Spleen (tissue), 11 donors: ENCODE measurements around the gene FAM50A. TPM values are rescaled to one million over a fixed set of nuclear protein-coding genes. Genes with fewer than 3 reads are reported as not detected.

Source experiments
- DNase-seq: peaks from one replicate; pipeline ENCODE4 v3.0.0-alpha.2; 2020
- H3K27ac ChIP-seq, 8 donors: fragments of 200-600 bp; sonication (generic) in 7 of 8; 1 replicate in 4 of 8; 2 replicates in 4 of 8; pipeline versions ENCODE4 v1.5.0 to v1.8.0; 2016 to 2021; ENCODE audit warnings: inconsistent platforms in 4 of 8, mild to moderate bottlenecking in 4 of 8, moderate library complexity in 1 of 8
- H3K27me3 ChIP-seq, 7 donors: fragments of 200-600 bp; sonication (generic) in 6 of 7; replicated peaks in 1 of 7; 1 replicate in 4 of 7; 2 replicates in 3 of 7; pipeline versions ENCODE4 v1.5.0 to v1.8.0; 2016 to 2021; ENCODE audit warnings: inconsistent platforms in 3 of 7, mild to moderate bottlenecking in 1 of 7
- H3K36me3 ChIP-seq, 6 donors: fragments of 200-600 bp; sonication (generic) in 5 of 6; 1 replicate in 4 of 6; 2 replicates in 2 of 6; pipeline versions ENCODE4 v1.5.0 to v1.8.0; 2016 to 2021; ENCODE audit warnings: inconsistent platforms in 2 of 6
- H3K4me1 ChIP-seq, 6 donors: fragments of 200-600 bp; sonication (generic) in 5 of 6; 1 replicate in 3 of 6; 2 replicates in 3 of 6; pipeline versions ENCODE4 v1.5.0 to v1.8.0; 2016 to 2021; ENCODE audit warnings: inconsistent platforms in 3 of 6
- H3K4me3 ChIP-seq, 8 donors: fragments of 200-600 bp; sonication (generic) in 7 of 8; 1 replicate in 4 of 8; 2 replicates in 4 of 8; pipeline versions ENCODE4 v1.5.0 to v1.8.0; 2016 to 2021; ENCODE audit warnings: inconsistent platforms in 4 of 8, mild to moderate bottlenecking in 4 of 8, moderate library complexity in 2 of 8
- H3K9me3 ChIP-seq, 8 donors: fragments of 200-600 bp; sonication (generic) in 7 of 8; 1 replicate in 4 of 8; 2 replicates in 4 of 8; pipeline versions ENCODE4 v1.5.0 to v1.8.0; 2016 to 2021; ENCODE audit warnings: inconsistent platforms in 4 of 8
- CTCF ChIP-seq, 11 experiments: fragments of 200-600 bp in 7 of 11; fragments of 450-650 bp in 4 of 11; sonication (generic) in 4 of 11; IDR thresholded peaks in 8 of 11; conservative IDR thresholded peaks in 3 of 11; 1 replicate in 7 of 11; 2 replicates in 4 of 11; pipeline versions ENCODE4 v1.4.0 to v1.8.0; 2016 to 2021; ENCODE audit warnings: antibody characterized with exemption in 11 of 11, inconsistent platforms in 4 of 11, mild to moderate bottlenecking in 1 of 11
- POLR2A ChIP-seq, 3 donors: fragments of 450-650 bp; IDR thresholded peaks; one replicate each; pipeline ENCODE4 v1.5.1; 2017; ENCODE audit warnings: antibody characterized with exemption in 3 of 3, mild to moderate bottlenecking in 1 of 3
- POLR2AphosphoS5 ChIP-seq, 3 donors: sonication (generic); formaldehyde crosslinking; IDR thresholded peaks; one replicate each; pipeline ENCODE4 v1.5.1; 2017; ENCODE audit warnings: antibody characterized with exemption in 3 of 3
- WGBS, 5 donors: extraction: QIAGEN DNeasy Blood & Tissue Kit in 3 of 5; methylation state at CpG; one replicate each; pipeline versions ENCODE4 v1.1.5 to v1.1.7; 2013 to 2018; 5-methylcytosine and 5-hydroxymethylcytosine counted together
- intact Hi-C: fragments of 100-400 bp; cut with DNase I; formaldehyde crosslinking; loops from one replicate; pipeline ENCODE4 v1.15.0; 2023; ENCODE audit warnings: low total_unique reads
- polyA plus RNA-seq, 3 donors: library from polyadenylated mRNA; stranded (reverse); fragments of 200-250 nt; gene quantifications; one replicate each; pipeline ENCODE4 v1.2.1, GENCODE V29; 2013
- total RNA-seq, 7 donors: library from RNA; depleted of rRNA in 3 of 7; stranded (reverse); fragments of >200 nt in 3 of 7; fragmentation: NEBNext Ultra II Directional in 4 of 7; extraction: Animal tissue kit (Norgen Biotek cat#: 25700) in 4 of 7; gene quantifications; one replicate each; pipeline versions ENCODE4 v1.1.0 to v1.2.1, GENCODE V29; 2016 to 2021
- donor health status: healthy with polysubstance abuse.
- donor health status: DM: no; HTN: no; CAD: no; lungs with moderate emphysema.
- donor health status: DM: no; HTN: no; CAD: no.
- donor health status: Bipolar disorder and iron deficiency.
- donor health status: healthy.
- donor health status: DM: no; HTN: no; CAD: no.
- donor health status: DM: yes; HTN: yes; CAD: no.

FAM50A gene
- total and polyA plus RNA-seq, 10 donors = 30.3 to 123 (median 47.9) TPM

DNA sequence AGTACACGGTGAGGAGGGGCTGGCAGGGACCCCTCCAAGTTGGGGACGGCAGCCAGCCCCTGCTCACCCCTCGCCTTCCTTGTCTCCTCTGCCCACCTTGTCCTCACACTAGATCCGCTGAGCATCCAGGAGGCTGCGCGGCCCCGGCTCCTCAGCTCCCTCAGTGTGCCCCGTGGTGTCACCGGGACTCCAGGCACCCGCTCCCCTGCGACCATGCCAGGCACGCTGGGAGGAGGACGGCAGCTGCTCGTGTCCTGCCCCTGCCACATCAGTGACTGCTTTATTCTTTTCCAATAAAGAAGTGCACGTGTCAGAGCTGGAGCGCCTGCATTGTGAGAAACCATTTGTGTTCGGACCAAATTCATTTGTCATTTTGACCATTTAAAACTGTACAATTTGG lies 6.4 kb downstream of the FAM50A start:
- WGBS, 5 donors = 93 to 96% (median 94%) methylated on average over 11 to 17 of the region's 17 CpGs

DNA sequence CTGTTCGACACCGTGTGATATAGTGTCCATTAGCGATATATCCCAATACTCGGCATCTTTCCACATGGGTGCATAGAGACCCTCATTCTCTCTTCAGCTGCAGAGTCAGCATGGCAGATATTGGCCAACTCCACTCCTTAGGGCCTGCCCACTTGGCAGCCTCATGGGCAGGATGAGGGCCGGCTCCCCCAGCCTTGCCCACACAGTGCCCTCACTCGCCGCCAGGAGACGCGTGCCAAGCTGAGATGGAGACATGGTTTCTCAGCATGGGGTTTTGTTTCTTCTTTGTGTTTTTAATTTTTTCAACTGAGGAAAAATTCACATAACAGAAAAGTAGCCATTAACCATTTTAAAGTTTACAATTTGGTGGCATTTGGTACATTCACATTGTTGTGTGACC lies 8.9 kb downstream of the FAM50A start:
- Histone ChIP-seq H3K36me3 (peaks cover 0 to 47% (median 23%) of the 10 kb centered on the region in 6 donors), H3K27ac (no peak overlapping the region), H3K9me3 (no peaks in the 10 kb centered on the region), H3K4me1 (peaks cover 0 to 7% (median 4%) of the 10 kb centered on the region in 6 donors), H3K4me3 (no peak overlapping the region), H3K27me3 (no peaks in the 10 kb centered on the region)
- DNase-seq = no peak
- WGBS, 5 donors = 89 to 95% (median 91%) methylated on average over 9 of the region's 9 CpGs
- TF ChIP-seq POLR2AphosphoS5 (IDR thresholded peaks at IDR 0.05) (no peak), POLR2A (IDR thresholded peaks at IDR 0.05) (no peak), CTCF (IDR thresholded peaks at IDR 0.05 in 8 of 11, conservative IDR thresholded peaks at IDR 0.05 in 3 of 11) (no peak)
- intact Hi-C loops = no loop called here

More for the DNA sequence above, 6.4 kb downstream of the FAM50A start:
- H3K27ac ChIP-seq = no peak overlapping the region
- TF ChIP-seq POLR2AphosphoS5 (IDR thresholded peaks at IDR 0.05) (no peak), POLR2A (IDR thresholded peaks at IDR 0.05) (no peak), CTCF (IDR thresholded peaks at IDR 0.05 in 8 of 11, conservative IDR thresholded peaks at IDR 0.05 in 3 of 11) (no peak)
- H3K4me1 ChIP-seq = peaks cover 0 to 13% (median 6%) of the 10 kb centered on the region in 6 donors
- H3K4me3 ChIP-seq = no peak overlapping the region
- DNase-seq = no peak
- no peaks in the 10 kb centered on the region for H3K9me3 ChIP-seq
- H3K27me3 ChIP-seq = no peaks in the 10 kb centered on the region
- intact Hi-C loops = no loop called here
- peaks cover 0 to 69% (median 23%) of the 10 kb centered on the region in 6 donors for H3K36me3 ChIP-seq

DNA sequence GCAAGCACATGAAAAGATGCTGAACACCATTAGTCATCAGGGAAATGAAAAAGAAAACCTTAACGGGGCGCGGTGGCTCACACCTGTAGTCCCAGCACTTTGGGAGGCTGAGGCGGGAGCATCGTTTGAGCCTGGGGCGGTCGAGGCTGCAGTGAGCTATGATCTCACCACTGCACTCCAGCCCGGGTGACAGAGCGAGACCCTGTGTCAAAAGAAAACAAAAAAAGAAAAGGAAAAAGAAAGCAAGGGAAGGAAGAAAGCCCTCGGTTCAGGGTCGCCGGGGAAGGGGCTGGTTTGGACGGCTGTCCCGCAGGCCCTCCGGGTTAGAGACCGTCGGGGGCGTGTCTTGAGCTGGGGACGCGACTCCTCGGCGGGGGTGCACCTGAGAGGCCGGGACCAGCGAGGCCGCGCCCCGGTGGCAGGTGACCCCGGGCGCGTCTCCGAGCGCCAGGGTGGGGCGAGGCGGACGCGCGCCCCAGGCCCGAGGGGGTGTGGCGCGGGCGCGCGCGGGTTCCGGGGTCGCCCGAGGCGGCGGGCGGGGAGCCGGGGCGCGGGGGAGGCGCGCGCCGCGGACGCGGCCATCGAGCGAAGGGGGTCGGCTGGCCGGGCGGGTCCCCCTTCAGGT lies 13.7 kb downstream of the FAM50A start:
- Histone ChIP-seq H3K27me3 (peaks cover 0 to 5% (median 0%) of the 10 kb centered on the region in 7 donors), H3K27ac (peak overlapping the region in 7 of 8 donors; percentile 54 to 89 (median 72)), H3K4me3 (peak overlapping the region; percentile 16 to 80 (median 48)), H3K36me3 (peaks cover 0 to 29% (median 0%) of the 10 kb centered on the region in 6 donors), H3K9me3 (no peaks in the 10 kb centered on the region), H3K4me1 (peaks cover 0 to 27% (median 13%) of the 10 kb centered on the region in 6 donors)
- TF ChIP-seq POLR2A (IDR thresholded peaks at IDR 0.05) = no peak
- TF ChIP-seq CTCF (IDR thresholded peaks at IDR 0.05 in 8 of 11, conservative IDR thresholded peaks at IDR 0.05 in 3 of 11) = no peak
- TF ChIP-seq POLR2AphosphoS5 (IDR thresholded peaks at IDR 0.05) = peak in 1 of 3 donors; percentile 31
- DNase-seq = peak; percentile 89
- intact Hi-C loops = no loop called here
- WGBS, 5 donors = 3 to 55% (median 12%) methylated on average over 25 to 65 of the region's 65 CpGs

DNA sequence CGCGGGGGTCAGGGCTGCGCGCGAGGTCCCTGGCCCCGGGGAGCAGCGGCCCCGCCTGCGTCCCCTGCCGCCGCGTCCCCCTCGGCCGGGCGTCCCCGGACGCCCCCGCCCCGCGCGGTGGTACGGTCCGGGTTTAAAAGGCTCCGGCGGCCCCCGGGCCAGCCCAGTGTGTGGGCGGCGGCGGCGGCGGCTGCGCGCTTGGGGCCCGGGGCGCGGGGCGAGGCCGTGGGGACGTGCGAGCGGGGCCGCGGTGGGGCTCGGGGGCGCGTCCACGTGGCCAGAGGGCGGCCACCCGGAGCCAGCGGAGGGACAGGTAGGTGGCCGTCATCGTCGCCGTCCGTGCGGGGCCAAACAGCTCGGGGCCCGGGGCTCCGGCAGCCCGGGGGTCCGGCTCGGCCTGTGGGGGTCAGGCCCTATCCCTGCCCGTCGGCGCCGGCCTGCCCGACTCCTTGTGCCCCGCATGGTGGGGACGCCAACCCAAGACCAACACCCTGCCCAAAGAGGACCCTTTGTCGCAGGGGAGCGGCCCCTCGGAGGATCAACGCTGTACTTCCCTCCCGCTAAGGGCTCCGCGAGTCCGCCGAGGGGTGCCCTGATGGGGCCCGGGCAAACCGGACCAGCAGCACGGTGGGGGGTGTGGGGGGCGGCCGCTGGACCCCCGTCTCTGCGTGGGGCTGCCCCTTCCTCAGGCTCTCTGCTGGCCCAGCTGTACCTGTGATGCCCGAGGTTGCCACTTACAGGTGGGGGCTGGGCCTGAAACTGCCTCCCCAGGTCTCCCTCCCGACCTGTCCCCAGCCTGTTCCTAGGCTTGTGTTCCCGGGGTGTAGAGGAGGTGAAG lies 14.4 kb downstream of the FAM50A start, which contains the start of gene PLXNA3:
PLXNA3 (plus strand) TSS at position 166 of the 838 bp plus-strand sequence. CDS start 1,903 bp downstream, outside the sequence.
- 1 to 37% (median 10%) methylated on average over 3 to 88 of the region's 88 CpGs for WGBS, 5 donors
- TF ChIP-seq POLR2A (IDR thresholded peaks at IDR 0.05) (peak in 1 of 3 donors; percentile 41), POLR2AphosphoS5 (IDR thresholded peaks at IDR 0.05) (peak; percentile 41 to 84 (median 61)), CTCF (IDR thresholded peaks at IDR 0.05 in 8 of 11, conservative IDR thresholded peaks at IDR 0.05 in 3 of 11) (no peak)
- DNase-seq = peak; percentile 87
- Histone ChIP-seq H3K36me3 (peaks cover 0 to 33% (median 2%) of the 10 kb centered on the region in 6 donors), H3K27ac (peak within 1 kb of the TSS in 7 of 8 donors; percentile 54 to 89 (median 72)), H3K27me3 (peaks cover 0 to 5% (median 0%) of the 10 kb centered on the region in 7 donors), H3K9me3 (no peaks in the 10 kb centered on the region), H3K4me1 (peaks cover 0 to 27% (median 13%) of the 10 kb centered on the region in 6 donors), H3K4me3 (peak within 1 kb of the TSS; percentile 43 to 80 (median 53))
- intact Hi-C loops = no loop called here
